ENCODE data around the gene LTBP1. TPM values are rescaled to one million over a fixed set of nuclear protein-coding genes. Genes with fewer than 3 reads are reported as not detected.

The LTBP1 gene
- total and polyA plus RNA-seq, 4 donors: 107 to 573 (median 545) TPM

- no peaks in the 10 kb centered on the region for H3K9me3 ChIP-seq (ENCODE audit: control insufficient read depth, low read length)
Measured at GRCh38 chr2:33219114-33219513, 272.4 kb downstream of the LTBP1 start.

GRCh38 chr2:33219850-33220275, 273.1 kb downstream of the LTBP1 start:
- 17 to 23% methylated on average over 2 of the region's 2 CpGs for WGBS, 2 donors
- Histone ChIP-seq H3K36me3 (ENCODE audit: control insufficient read depth in 1 of 2, insufficient read depth in 2 of 2, low read length in 1 of 2) (no peaks in the 10 kb centered on the region), H3K27ac (ENCODE audit: low read depth in 1 of 2, low read length in 2 of 2) (peak overlapping the region in 1 of 2 donors; percentile 43), H3K9me3 (ENCODE audit: control insufficient read depth, low read length) (no peaks in the 10 kb centered on the region), H3K4me1 (ENCODE audit: control insufficient read depth in 1 of 2, insufficient read depth in 2 of 2, low read length in 2 of 2) (peaks cover 10 to 20% of the 10 kb centered on the region in 2 donors), H3K4me3 (ENCODE audit: low read length in 2 of 2) (no peak overlapping the region), H3K27me3 (ENCODE audit: control insufficient read depth in 1 of 2, insufficient read depth in 2 of 2, low read length in 1 of 2) (no peaks in the 10 kb centered on the region)
- DNase-seq: no peak
- intact Hi-C loops (cut with DNase I): loop anchor here in 1 of 2 donors (10.0 kb wide), 1 partner anchor 155 kb away; no protein-coding TSS in a partner anchor
- peak; percentile 53 for ATAC-seq (ENCODE audit: low FRiP score)

More at GRCh38 chr2:33219114-33219513, 272.4 kb downstream of the LTBP1 start:
- Histone ChIP-seq H3K27me3 (ENCODE audit: control insufficient read depth in 1 of 2, insufficient read depth in 2 of 2, low read length in 1 of 2) (no peaks in the 10 kb centered on the region), H3K4me3 (ENCODE audit: low read length in 2 of 2) (no peak overlapping the region), H3K4me1 (ENCODE audit: control insufficient read depth in 1 of 2, insufficient read depth in 2 of 2, low read length in 2 of 2) (peaks cover 12 to 24% of the 10 kb centered on the region in 2 donors), H3K36me3 (ENCODE audit: control insufficient read depth in 1 of 2, insufficient read depth in 2 of 2, low read length in 1 of 2) (no peaks in the 10 kb centered on the region), H3K27ac (ENCODE audit: low read depth in 1 of 2, low read length in 2 of 2) (no peak overlapping the region)
- DNase-seq (no peak), ATAC-seq (ENCODE audit: low FRiP score) (no peak)
- intact Hi-C loops (cut with DNase I): loop anchor here in 1 of 2 donors (10.0 kb wide), 1 partner anchor 154 kb away; no protein-coding TSS in a partner anchor
- 83 to 88% methylated on average over 4 of the region's 4 CpGs for WGBS, 2 donors

GRCh38 chr2:33220533-33220932, 273.8 kb downstream of the LTBP1 start:
- no peaks in the 10 kb centered on the region for H3K27me3 ChIP-seq (ENCODE audit: control insufficient read depth in 1 of 2, insufficient read depth in 2 of 2, low read length in 1 of 2)
- DNase-seq (no peak), ATAC-seq (ENCODE audit: low FRiP score) (no peak)
- H3K36me3 ChIP-seq (ENCODE audit: control insufficient read depth in 1 of 2, insufficient read depth in 2 of 2, low read length in 1 of 2): no peaks in the 10 kb centered on the region
- H3K9me3 ChIP-seq (ENCODE audit: control insufficient read depth, low read length): no peaks in the 10 kb centered on the region
- intact Hi-C loops (cut with DNase I): no loop called here
- no peak overlapping the region for H3K4me3 ChIP-seq (ENCODE audit: low read length in 2 of 2)
- WGBS, 2 donors: 7 to 14% methylated on average over 3 of the region's 3 CpGs
- H3K4me1 ChIP-seq (ENCODE audit: control insufficient read depth in 1 of 2, insufficient read depth in 2 of 2, low read length in 2 of 2): peaks cover 9 to 20% of the 10 kb centered on the region in 2 donors
- H3K27ac ChIP-seq (ENCODE audit: low read depth in 1 of 2, low read length in 2 of 2): peak overlapping the region; percentile 79 to 95

- H3K4me3 ChIP-seq (ENCODE audit: low read length in 2 of 2): no peak overlapping the region
- intact Hi-C loops (cut with DNase I): no loop called here
- H3K4me1 ChIP-seq (ENCODE audit: control insufficient read depth in 1 of 2, insufficient read depth in 2 of 2, low read length in 2 of 2): peaks cover 6 to 14% of the 10 kb centered on the region in 2 donors
- no peaks in the 10 kb centered on the region for H3K27me3 ChIP-seq (ENCODE audit: control insufficient read depth in 1 of 2, insufficient read depth in 2 of 2, low read length in 1 of 2)
- H3K9me3 ChIP-seq (ENCODE audit: control insufficient read depth, low read length): no peaks in the 10 kb centered on the region
- H3K27ac ChIP-seq (ENCODE audit: low read depth in 1 of 2, low read length in 2 of 2): peak overlapping the region; percentile 63 to 79
- no peaks in the 10 kb centered on the region for H3K36me3 ChIP-seq (ENCODE audit: control insufficient read depth in 1 of 2, insufficient read depth in 2 of 2, low read length in 1 of 2)
- ATAC-seq (ENCODE audit: low FRiP score): no peak
- 76 to 78% methylated on average over 3 of the region's 3 CpGs for WGBS, 2 donors
- no peak for DNase-seq
Measured at GRCh38 chr2:33221046-33221784, 274.5 kb downstream of the LTBP1 start.

- WGBS, 2 donors: 88 to 90% methylated on average over 1 of the region's 1 CpG
- no peaks in the 10 kb centered on the region for H3K27me3 ChIP-seq (ENCODE audit: control insufficient read depth in 1 of 2, insufficient read depth in 2 of 2, low read length in 1 of 2)
- H3K4me3 ChIP-seq (ENCODE audit: low read length in 2 of 2): no peak overlapping the region
- ATAC-seq (ENCODE audit: low FRiP score) (no peak), DNase-seq (no peak)
- intact Hi-C loops (cut with DNase I): no loop called here
- H3K27ac ChIP-seq (ENCODE audit: low read depth in 1 of 2, low read length in 2 of 2): peak overlapping the region in 1 of 2 donors; percentile 76
- no peaks in the 10 kb centered on the region for H3K9me3 ChIP-seq (ENCODE audit: control insufficient read depth, low read length)
- peaks cover 2 to 8% of the 10 kb centered on the region in 2 donors for H3K4me1 ChIP-seq (ENCODE audit: control insufficient read depth in 1 of 2, insufficient read depth in 2 of 2, low read length in 2 of 2)
- no peaks in the 10 kb centered on the region for H3K36me3 ChIP-seq (ENCODE audit: control insufficient read depth in 1 of 2, insufficient read depth in 2 of 2, low read length in 1 of 2)
Measured at GRCh38 chr2:33222309-33222708, 275.6 kb downstream of the LTBP1 start.

GRCh38 chr2:33223856-33224255, 277.1 kb downstream of the LTBP1 start:
- Histone ChIP-seq H3K27ac (ENCODE audit: low read depth in 1 of 2, low read length in 2 of 2) (peak overlapping the region in 1 of 2 donors; percentile 38), H3K27me3 (ENCODE audit: control insufficient read depth in 1 of 2, insufficient read depth in 2 of 2, low read length in 1 of 2) (no peaks in the 10 kb centered on the region), H3K36me3 (ENCODE audit: control insufficient read depth in 1 of 2, insufficient read depth in 2 of 2, low read length in 1 of 2) (no peaks in the 10 kb centered on the region), H3K4me3 (ENCODE audit: low read length in 2 of 2) (no peak overlapping the region), H3K9me3 (ENCODE audit: control insufficient read depth, low read length) (no peaks in the 10 kb centered on the region), H3K4me1 (ENCODE audit: control insufficient read depth in 1 of 2, insufficient read depth in 2 of 2, low read length in 2 of 2) (peaks cover 2 to 5% of the 10 kb centered on the region in 2 donors)
- intact Hi-C loops (cut with DNase I): no loop called here
- 28 to 31% methylated on average over 4 of the region's 4 CpGs for WGBS, 2 donors
- no peak for ATAC-seq (ENCODE audit: low FRiP score)
- no peak for DNase-seq

- Histone ChIP-seq H3K27ac (ENCODE audit: low read depth in 1 of 2, low read length in 2 of 2) (no peak overlapping the region), H3K4me1 (ENCODE audit: control insufficient read depth in 1 of 2, insufficient read depth in 2 of 2, low read length in 2 of 2) (peaks cover 3 to 8% of the 10 kb centered on the region in 2 donors), H3K36me3 (ENCODE audit: control insufficient read depth in 1 of 2, insufficient read depth in 2 of 2, low read length in 1 of 2) (no peaks in the 10 kb centered on the region), H3K4me3 (ENCODE audit: low read length in 2 of 2) (no peak overlapping the region), H3K27me3 (ENCODE audit: control insufficient read depth in 1 of 2, insufficient read depth in 2 of 2, low read length in 1 of 2) (no peaks in the 10 kb centered on the region), H3K9me3 (ENCODE audit: control insufficient read depth, low read length) (no peaks in the 10 kb centered on the region)
- 77 to 87% methylated on average over 2 of the region's 2 CpGs for WGBS, 2 donors
- intact Hi-C loops (cut with DNase I): no loop called here
- no peak for DNase-seq
- ATAC-seq (ENCODE audit: low FRiP score): no peak
Measured at GRCh38 chr2:33225350-33225749, 278.6 kb downstream of the LTBP1 start.

GRCh38 chr2:33226546-33226945, 279.8 kb downstream of the LTBP1 start:
- ATAC-seq (ENCODE audit: low FRiP score): no peak
- intact Hi-C loops (cut with DNase I): no loop called here
- DNase-seq: no peak
- H3K4me3 ChIP-seq (ENCODE audit: low read length in 2 of 2): no peak overlapping the region
- WGBS, 2 donors: 83 to 86% methylated on average over 4 of the region's 4 CpGs
- H3K27ac ChIP-seq (ENCODE audit: low read depth in 1 of 2, low read length in 2 of 2): peak overlapping the region in 1 of 2 donors; percentile 76
- H3K4me1 ChIP-seq (ENCODE audit: control insufficient read depth in 1 of 2, insufficient read depth in 2 of 2, low read length in 2 of 2): peaks cover 4 to 5% of the 10 kb centered on the region in 2 donors
- H3K27me3 ChIP-seq (ENCODE audit: control insufficient read depth in 1 of 2, insufficient read depth in 2 of 2, low read length in 1 of 2): no peaks in the 10 kb centered on the region
- no peaks in the 10 kb centered on the region for H3K36me3 ChIP-seq (ENCODE audit: control insufficient read depth in 1 of 2, insufficient read depth in 2 of 2, low read length in 1 of 2)
- no peaks in the 10 kb centered on the region for H3K9me3 ChIP-seq (ENCODE audit: control insufficient read depth, low read length)

- H3K36me3 ChIP-seq (ENCODE audit: control insufficient read depth in 1 of 2, insufficient read depth in 2 of 2, low read length in 1 of 2): no peaks in the 10 kb centered on the region
- no peak for ATAC-seq (ENCODE audit: low FRiP score)
- no peak for DNase-seq
- H3K4me3 ChIP-seq (ENCODE audit: low read length in 2 of 2): no peak overlapping the region
- H3K9me3 ChIP-seq (ENCODE audit: control insufficient read depth, low read length): no peaks in the 10 kb centered on the region
- H3K27me3 ChIP-seq (ENCODE audit: control insufficient read depth in 1 of 2, insufficient read depth in 2 of 2, low read length in 1 of 2): no peaks in the 10 kb centered on the region
- intact Hi-C loops (cut with DNase I): no loop called here
- 24 to 29% methylated on average over 4 of the region's 4 CpGs for WGBS, 2 donors
- H3K4me1 ChIP-seq (ENCODE audit: control insufficient read depth in 1 of 2, insufficient read depth in 2 of 2, low read length in 2 of 2): peaks cover 3 to 5% of the 10 kb centered on the region in 2 donors
- no peak overlapping the region for H3K27ac ChIP-seq (ENCODE audit: low read depth in 1 of 2, low read length in 2 of 2)
Measured at GRCh38 chr2:33229646-33230045, 282.9 kb downstream of the LTBP1 start.

Data from aorta (tissue), 5 donors.